ENCODE data around the gene XPR1.

Gene XPR1

DNA sequence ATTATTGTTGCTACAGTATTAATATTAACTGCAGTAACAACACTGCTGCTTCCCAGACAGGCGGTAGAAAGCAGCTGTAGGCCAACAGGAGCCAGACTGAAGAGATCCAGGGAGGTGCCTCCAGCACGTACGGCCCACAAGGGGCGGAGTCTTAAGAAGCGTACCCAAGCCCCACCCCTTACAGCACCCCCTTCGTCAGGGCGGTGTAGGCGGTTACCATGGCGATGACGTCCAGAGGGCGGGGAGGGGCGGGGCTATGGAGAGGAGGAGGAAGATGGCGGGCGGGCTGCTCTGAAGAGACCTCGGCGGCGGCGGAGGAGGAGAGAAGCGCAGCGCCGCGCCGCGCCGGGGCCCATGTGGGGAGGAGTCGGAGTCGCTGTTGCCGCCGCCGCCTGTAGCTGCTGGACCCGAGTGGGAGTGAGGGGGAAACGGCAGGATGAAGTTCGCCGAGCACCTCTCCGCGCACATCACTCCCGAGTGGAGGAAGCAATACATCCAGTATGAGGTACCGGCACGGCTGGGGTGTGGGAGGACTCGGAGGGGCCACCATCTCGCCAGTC is at the start of gene XPR1:
TSS of gene XPR1 (plus strand) at position 257 of the 560 bp plus-strand sequence. CDS start at position 437, 180 bp downstream.
- DNase-seq: peak; percentile 99

DNA sequence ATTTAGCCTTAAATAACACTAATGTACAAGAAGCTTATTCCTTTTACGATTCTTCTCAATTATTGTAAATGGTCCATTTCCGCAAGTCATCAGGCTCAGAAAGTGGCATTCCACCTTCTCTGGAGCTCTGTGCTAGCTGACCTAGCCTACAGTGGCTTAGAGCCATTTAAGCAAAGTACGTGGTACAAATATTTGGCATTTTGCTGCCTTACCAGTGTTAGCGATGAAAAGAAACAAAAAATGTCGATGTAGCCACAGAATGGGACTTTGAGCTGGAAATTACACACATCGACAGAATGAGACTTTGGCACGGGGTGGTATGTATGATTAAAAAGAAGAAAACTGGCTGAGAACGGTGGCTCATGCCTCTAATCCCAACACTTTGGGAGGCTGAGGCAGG is 47.0 kb upstream of the XPR1 start:
- DNase-seq: no peak

DNA sequence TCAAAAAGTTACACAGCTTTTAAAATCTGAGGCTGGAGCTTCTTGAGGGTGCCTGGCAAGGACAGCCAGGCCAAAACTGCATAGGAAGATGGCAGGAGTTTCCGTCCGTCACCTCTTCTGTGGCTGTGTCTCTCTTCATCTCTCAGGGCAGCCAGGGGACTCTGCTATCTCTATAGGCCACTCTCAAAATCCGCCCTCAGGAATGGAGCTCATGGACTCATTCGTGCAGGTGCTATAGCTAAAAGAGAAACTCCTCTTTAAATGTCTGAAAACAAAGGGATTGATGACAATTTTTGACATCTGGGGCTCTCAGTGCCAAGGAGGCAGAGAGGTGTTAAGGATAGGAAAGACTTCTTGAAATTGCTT is 45.8 kb upstream of the XPR1 start:
- DNase-seq: no peak

DNA sequence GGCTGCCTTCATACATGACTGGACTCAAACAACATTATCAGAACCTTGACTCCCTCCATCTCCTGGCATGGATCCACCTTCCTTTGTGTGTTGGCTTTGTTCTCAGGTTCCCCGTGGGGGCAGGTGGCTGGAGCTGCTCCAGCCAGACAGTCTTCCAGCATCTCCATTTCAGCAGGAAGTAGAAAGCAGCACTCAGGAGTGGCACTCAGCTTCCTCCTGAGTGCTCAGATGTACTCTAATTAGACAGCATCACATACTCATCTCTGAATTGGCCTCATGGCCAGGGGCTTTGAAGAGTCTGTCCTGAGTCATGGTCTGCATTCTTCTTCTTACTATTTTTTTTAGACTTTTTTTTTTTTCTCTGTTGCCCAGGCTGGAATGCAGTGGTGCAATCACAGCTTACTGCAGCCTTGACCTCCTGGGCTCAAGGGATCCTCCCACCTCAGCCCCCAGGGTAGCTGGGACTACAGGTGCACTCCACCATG is 45.1 kb upstream of the XPR1 start:
- no peak for DNase-seq

DNA sequence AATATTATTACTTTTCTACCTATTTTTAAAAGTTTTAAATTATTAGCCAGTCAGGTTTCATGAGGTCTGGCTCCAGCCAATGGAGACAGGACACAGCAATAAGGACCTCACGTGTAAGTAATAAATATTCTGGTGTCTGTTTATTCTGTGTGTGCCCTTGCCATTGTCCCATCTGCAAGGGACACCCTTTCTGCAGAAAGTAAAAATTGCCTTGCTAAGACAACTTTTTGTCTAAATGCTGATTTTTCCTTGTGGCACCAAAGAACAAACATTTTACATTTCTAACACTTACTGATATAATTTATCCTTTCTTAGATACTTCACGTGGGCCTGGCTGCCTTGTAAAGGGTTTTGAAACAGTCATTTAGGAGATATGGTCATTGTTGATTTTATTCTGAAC is 43.7 kb upstream of the XPR1 start:
- DNase-seq: no peak

DNA sequence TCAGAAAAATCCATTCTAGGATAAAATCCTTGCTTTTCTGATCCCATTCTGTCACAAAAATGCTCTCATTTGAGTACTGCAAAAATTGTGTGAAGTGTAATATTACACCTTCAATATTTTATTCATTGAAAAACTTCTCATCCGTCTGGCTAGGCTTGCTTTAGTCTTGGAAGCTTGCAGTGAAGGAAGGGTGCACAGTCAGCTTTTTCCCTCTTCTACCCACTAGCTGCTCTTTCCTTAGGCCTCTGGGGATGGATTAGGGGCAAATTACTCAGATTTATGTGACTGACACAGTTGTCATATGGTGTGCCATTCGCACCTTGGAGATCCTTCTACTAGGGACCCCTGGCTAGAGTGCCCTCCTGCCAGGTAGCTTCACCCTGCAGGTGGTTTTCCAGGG is 40.9 kb upstream of the XPR1 start:
- DNase-seq: no peak

DNA sequence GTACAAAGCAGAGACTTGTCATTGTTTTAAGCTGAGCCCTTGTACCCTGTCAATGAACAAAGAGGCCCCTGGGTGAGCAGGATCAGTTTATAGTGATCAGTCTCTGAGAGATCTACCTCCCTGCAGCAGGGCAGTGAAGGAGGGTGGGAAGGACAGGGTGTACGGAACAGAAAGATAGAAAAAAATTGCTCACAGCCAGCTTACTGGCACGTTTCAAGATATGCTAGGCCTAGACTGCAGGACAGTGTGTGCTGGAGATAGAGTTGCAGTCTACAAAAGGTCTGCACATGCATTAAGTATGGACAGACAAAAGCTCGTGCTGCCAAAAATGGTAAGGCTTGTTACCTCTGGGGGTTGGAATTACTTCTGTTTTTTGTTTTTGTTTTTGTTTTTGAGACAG is 38.4 kb upstream of the XPR1 start:
- no peak for DNase-seq

DNA sequence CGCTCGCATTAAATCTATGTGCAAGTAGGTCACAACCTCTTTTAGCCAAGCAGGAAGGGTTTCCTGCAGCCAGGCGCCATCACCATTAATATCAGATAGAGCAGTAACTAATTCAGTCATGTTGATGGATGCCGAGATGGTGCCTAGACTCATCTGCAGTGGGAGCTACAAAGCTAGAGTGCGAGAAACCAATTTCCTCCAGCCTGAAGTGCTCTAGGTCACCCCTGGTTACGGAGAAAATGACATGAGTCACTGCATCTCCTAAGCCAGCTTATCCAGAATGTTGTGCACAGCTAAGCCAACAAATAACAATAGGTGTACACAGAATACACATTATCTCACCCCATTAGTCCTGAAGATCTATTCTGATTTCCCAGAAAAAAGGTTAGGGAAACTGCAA is 37.1 kb upstream of the XPR1 start:
- no peak for DNase-seq

DNA sequence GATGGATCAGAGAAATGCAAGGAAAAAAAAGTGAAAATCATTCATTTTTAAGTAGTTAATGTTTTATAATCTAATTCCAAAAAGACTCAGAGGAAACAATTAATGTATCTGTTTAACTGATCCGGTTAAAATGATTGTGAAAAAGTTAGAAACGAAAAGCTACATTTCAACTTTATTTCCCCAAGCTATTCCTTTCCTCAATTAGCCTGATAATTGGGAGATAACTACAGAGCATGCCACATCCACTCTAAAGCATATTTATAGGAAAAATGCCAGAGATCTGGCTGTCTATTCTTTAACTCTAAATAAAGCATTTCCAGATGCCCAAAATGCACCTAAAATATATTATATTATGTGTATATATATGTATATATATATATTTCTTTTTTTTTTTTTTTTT is 35.9 kb upstream of the XPR1 start:
- no peak for DNase-seq

DNA sequence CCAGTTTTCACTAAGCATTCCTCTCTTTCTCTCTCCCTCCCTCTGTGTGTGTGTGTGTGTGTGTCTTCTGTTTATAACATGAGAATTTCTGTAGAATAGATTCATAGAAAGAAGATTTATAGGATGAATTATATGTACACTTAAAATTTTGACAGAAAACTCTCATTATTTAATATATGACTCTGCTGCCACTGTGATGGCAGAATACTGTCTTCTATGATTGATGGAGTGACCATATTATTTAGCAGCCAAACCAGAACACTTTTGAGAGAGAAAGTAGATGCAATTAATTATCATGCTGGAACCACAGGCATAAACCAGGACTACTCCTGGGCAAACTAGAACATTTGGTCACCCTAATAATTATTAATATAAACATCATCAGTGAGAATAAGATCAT is 34.3 kb upstream of the XPR1 start:
- DNase-seq: no peak

DNA sequence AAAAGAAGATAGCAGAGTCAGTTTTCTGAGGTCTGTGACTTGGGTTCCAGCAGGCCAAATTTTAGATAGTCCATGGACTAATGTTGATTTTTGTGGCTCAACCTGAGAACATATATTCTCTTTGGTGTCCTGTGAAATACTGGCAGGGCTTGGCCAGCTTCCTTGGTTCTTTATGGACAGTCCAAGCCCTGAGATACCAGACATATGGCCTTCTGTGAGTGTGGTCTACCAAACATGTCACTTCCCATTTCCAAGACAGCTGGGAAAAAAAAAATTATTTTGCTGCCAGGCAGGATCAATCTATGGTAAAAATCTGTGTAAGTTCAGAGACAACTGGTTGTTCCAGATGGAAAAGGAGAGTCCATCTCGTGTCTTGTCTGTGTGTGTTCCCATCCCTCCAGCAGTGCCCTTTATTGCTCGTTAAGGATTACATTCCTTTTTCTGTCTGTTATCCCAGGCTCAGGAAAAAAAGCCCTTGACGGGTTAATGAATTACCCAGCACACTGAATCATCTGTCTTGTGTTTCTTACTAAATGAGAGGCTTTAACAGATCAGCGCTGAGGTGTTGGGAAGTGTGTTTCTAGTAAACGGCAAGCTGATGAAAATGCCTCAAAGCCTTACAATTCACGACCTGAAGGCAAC is 33.4 kb upstream of the XPR1 start:
- DNase-seq: no peak

DNA sequence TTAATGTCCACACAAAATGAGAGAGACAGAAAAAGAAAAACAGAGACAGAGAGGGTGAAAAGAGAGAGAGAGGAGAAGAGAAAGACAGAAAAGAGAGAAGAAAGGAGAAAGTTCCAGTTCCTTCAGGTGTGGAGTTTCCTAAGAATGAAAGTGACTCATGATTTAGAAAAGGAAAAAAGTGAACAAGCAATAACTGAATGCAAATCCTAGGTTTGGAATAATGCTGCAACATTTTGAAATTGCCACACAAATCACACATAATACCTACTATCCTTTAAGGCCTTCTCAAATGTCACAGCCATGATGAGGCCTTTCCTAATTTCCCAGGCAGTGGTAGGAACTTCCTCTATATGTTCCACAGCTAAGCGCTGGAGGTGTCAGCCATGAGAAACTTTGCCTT is 31.5 kb upstream of the XPR1 start:
- no peak for DNase-seq

DNA sequence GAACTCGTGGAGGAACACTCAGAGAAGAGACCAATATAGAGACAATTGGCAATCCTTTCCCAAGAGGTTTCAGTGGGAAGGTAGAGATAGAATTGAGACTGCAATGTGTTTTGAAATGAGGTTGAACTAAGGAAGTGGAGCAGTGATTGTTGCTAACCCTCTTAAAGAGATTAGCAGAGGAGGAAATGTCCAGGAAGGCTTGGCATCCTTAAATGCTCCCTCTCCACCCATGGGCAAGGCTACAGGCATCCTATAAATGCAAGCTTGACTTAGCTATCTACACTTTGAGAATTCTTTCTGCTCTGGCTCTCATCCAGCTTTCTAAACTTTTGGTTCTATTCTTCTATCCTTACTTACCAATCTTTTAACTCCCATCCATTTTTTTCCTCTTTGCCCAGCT is 30.3 kb upstream of the XPR1 start:
- DNase-seq: no peak

DNA sequence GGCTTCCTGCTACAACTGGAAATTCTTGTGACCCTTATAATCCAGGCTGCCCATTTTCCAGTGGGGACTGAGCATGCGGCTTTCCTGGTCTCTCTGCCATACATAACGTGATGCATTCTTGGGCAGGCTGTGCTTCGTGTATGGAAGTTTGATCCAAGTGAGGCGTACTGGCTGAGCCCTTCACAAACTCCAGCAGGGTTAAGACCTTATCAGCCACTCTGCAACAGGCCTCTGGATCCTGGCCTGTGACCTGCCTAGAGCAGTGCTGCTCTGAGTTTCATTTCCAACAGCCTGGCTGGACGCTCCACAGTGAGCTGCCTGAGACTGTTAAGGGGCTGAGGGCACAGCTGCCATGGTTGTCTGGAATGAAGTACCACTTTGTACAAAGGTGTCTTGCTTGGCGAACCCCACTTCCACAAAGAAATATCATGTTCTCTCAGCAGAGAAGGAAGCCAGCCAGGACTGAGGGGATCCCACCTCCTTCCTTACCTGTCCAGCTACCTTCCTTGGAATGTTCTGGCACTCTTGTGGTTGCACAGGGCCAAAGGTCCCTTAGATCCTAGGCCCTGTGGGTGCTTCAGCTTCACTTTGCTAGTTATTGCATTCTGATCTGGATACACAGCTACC is 28.5 kb upstream of the XPR1 start:
- DNase-seq: no peak

DNA sequence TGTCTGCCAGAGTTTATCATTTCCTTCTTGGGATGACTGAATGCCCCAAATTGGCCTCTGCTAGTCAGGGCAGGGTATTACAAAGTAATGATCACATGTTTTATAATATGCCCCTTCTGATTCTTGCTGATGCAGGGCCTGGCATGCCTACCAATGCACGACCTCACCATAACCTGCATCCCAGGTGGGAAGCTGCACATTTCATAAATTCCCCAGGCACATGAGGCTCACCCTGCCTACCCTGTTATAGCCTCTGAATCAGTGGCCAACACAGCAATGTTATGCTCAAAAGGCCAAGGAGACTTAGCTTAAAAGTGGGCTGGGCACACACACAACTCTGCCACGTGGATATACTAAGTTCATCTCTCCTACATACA is 28.0 kb upstream of the XPR1 start:
- DNase-seq: no peak

DNA sequence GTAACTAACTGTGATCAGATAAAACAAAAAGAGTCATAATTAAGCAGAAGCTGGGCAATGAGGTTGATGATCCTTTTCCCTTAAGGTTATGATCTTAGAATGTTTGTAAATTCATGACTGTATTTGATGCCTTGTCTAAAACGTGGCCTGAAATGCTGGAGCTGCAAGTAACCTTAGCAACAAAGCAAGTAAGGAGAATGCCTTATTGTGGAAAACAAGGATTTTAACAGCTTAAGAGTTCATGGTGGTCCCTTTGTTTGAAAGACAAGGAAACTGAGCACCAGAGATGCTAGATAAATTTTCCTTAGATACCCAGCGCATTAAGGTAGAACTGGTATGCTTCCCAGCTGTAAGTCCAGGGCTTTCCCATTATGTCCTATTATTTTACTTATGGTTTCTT is 25.7 kb upstream of the XPR1 start:
- DNase-seq: no peak

DNA sequence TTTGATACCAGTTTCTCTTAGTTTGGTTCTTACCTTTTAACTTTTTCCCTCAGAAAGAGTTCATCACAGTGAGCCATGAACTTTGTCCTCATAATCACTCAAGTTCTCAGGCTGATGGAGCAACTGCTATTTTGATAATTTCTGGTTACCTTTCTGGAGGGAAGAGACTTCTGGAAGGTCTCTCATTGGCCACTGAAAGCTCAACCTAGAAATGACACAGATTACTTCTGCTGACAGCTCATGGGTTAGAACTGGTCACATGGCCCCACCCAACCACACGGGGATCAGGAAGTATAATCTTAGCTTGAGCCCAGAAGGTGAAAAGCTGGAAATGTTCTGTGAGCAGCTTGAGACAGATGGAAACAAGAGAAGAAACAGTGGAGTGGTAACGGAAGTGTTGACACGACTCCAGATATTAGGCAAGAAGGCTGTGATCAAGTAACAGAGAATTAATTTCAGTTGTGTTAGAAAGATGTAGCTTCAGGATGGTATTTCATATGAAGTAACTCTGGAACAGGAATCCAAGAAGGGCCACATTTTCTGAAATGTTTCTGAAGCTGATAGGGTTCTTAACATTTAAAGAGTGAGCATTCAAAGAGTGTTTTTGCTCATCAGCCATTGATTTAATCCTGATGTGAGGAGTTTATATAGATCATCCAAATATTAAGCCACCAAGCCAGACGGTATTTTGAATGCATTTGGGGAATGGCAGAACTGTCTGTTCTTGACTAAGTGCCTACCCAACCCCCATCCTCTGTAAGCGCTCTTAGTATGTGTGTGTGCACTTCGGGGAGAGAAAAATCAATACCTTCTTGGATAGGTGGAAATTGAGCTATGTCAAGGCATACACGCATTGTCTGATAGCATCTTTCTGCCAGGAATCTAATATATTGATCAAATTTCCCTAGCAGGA is 21.9 kb upstream of the XPR1 start:
- DNase-seq: no peak

DNA sequence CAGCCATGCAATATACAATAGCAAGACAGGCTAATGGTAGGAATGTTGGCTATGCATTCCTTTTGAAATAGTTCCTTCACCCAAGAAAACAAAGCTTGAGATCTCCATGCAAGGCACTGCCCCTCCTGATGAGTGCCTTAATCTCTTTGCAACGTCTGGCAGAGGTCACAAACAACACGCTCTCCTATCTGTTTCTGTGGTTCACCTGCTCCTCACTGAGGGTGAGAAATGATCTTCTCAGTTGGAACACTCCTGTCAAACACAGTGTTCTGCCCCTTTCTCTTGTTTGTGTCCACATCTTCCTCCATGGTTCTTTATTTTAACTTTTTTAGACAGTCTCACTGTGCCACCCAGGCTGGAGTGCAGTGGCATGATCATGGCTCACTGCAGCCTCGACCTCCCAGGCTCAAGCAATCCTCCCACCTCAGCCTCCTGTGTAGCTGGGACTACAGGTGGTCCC is 21.2 kb upstream of the XPR1 start:
- no peak for DNase-seq

DNA sequence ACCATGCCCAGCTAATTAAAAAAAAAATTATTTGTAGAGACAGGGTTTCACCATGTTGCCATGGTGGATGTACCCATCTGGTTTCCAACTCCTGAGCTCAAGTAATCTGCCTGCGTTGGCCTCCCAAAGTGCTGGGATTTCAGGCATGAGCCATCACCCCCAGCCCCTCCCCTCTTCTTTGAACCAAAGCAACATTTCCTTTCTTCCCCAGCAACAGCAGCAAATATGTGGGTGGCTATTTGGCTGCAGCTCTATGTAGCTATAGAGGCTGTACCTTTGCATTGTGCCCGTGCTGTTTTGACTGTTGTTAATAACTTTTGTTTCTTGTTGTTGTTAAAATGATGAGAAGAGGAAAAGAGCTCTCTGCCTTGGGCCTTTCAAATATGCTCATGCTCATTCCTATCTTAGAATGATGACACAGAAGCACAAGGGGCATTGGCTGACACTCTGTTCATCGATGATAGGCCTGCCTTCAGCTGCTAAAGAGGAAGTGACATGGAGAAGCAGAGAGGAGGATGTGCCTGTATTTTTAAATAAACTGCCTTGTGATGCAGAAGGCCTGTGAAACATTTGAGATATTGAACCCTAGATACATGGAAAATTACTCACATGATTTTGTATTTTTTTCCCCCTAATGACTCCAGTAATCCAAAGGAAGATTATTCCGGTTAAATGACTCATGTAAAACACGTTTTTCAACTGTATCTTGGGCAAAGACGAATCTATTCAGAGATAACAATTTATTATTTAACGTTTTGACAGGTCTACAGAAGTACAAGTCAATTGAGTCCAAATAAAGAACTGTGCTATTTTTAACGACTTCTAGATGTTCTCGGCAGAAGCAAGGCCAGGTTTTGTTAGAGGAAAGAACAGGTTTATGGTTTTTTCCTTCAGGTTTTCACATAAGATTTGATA is 20.5 kb upstream of the XPR1 start:
- no peak for DNase-seq

DNA sequence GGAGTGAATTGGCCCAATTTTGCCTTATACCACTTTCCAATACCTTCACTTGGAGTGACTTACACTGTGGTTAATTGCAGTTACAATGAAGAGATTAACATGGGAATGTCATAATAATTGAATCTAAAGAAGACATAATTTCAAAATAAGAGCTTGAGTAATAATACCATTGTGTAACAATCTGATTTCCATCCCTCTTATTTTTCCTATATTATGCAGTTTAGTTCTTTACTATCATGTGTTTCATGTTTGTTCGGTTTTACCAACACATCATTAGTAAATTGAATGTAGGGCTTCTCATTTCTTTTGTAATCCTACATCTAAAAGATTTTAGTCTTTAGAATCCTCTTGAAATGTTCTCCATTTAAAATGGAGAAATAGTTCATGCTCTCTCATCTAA is 19.2 kb upstream of the XPR1 start:
- no peak for DNase-seq

DNA sequence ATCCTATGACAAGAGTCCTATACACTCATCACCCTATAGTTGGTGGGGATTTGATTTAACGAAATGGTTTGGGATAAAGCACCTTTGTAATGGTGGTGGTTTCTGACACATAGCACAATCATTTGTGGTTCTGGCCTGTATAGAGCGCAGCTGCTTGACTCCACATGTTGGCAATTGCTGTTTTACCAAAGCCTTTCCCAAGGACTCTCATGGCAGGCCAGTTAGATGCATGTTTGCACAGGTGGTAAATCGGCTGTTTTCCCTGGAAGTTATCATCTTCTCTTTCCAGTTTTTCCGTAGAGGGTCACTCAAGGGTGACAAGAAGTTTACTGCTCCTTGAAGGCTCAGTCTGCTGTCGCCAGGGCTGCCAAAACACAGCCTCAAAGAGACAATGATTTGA is 17.1 kb upstream of the XPR1 start:
- DNase-seq: no peak

DNA sequence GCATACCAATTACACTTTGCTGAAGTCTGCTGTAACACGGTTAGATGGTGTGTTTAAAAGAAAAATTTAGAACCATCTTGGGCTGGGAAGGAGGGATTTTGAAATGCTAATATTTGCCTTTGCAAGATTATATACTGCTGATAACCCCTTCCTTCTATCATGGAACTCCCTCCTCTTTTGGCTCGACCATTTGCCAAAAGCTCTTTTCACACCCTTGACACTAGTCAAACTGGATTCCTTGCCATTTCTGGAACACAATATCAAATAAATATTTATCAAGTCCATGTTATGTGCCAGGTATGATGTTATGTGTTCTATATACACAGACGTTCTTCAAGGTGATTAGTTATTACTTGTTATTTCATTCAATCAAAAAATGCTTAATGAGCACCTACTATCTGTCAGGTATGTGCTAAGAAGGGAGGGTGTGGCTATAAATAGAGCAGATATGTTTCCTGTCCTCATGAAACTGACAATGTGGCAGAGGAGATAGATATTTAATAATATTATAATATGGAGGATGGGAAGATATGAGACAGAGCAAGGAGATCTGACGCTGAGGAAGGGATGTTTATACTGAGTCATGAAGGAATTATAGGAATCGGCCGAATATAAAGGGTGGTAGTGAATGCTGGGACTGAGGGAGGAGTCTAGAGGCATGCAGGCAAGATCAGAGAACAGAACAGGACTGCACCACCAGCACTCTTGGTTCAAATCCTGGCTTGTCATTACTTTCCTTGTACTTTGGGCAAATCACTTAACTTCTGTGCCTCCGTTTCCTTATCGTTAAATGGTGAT is 16.1 kb upstream of the XPR1 start:
- DNase-seq: no peak
